Subcutaneous adipose tissue (tissue), 4 donors: Measurements from ENCODE around the gene TRIAP1. TPM values are rescaled to one million over a fixed set of nuclear protein-coding genes. Genes with fewer than 3 reads are reported as not detected.

Experiments
- total RNA-seq, 4 donors: library from RNA; depleted of rRNA; stranded (reverse); fragments of >200 nt; gene quantifications; one replicate each; pipeline ENCODE4 v1.1.0, GENCODE V29; 2016
- TF ChIP-seq, protein P1 (sequence below): fragments of 450-650 bp; IDR thresholded peaks from one replicate; pipeline ENCODE4 v1.5.1; 2016; ENCODE audit warnings: low read depth, mild to moderate bottlenecking, control low read depth, antibody characterized with exemption, moderate library complexity

TRIAP1 gene
- total RNA-seq, 4 donors from 2014 or later, result 12.6 to 31.8 (median 15.7) TPM

DNA sequence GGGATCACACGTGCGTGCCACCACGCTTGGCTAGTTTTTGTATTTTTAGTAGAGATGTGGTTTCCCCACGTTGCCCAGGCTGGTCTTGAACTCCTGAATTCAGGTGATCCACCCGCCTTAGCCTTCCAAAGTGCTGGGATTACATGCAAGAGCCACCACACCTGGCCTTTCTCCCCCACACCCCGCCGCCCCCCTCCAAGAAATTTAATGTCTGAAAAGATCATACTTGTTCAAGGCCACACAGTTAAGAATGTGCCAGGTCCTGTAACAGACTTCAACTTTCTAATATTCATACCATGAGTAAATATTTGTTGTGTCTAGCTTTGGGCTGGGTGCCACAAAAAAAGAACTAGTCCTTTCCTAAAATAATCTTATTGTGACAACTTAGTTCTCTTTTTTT lies 9.1 kb upstream of the TRIAP1 start:
- TF ChIP-seq, protein P1, sequence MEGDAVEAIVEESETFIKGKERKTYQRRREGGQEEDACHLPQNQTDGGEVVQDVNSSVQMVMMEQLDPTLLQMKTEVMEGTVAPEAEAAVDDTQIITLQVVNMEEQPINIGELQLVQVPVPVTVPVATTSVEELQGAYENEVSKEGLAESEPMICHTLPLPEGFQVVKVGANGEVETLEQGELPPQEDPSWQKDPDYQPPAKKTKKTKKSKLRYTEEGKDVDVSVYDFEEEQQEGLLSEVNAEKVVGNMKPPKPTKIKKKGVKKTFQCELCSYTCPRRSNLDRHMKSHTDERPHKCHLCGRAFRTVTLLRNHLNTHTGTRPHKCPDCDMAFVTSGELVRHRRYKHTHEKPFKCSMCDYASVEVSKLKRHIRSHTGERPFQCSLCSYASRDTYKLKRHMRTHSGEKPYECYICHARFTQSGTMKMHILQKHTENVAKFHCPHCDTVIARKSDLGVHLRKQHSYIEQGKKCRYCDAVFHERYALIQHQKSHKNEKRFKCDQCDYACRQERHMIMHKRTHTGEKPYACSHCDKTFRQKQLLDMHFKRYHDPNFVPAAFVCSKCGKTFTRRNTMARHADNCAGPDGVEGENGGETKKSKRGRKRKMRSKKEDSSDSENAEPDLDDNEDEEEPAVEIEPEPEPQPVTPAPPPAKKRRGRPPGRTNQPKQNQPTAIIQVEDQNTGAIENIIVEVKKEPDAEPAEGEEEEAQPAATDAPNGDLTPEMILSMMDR, result no peak

DNA sequence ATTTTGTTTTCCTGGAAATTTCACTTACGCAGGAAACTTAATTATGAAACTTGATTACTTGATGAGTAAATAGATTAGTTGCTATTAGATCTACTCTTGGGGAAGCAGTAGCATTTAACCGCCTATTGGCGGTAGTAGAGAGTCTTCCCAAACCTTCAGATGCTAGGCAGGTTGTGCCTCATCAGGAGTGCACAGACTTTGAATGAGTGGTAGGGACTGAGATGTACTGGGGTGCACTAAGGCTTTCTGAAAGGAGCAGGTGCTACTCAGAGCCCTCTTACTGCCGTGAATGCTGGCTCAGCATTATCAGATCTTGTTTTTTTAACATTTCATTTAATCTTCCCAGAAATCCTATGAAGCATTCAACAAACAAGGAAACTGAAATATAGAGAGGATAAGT lies 7.8 kb upstream of the TRIAP1 start:
- TF ChIP-seq, protein P1, result no peak

DNA sequence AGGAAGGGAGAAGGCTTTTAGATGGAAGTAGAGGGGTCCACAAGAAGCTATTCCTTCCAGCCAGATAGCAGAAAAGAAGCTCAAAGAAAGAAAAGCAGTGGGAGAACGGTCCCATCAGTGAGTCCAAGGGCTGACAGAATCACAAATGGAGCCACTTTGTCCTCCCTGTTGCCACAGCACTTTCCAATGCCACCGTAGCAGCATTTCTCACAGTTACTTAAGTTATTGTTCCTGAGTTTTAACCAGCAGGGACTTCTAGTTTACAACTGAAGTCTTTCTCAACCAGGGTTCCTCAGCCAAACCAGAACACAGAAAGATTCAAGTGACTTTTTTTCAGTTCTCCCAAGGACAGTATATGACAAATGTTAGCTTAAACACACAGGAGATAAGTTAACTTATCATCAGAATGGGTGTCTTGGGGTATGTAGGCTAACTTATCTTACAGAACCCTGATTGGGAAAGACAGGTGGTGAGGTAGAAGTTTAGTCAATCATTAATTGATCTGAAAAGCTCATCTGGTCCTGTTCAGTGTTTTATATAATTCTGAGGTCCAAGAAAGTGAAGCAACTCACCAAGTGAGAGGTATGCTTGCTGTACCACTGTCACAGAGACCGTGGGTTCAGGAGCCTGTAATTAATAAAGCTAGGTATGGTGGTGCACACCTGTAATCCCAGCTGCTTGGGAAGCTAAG lies 7.0 kb upstream of the TRIAP1 start:
- TF ChIP-seq, protein P1, result no peak

DNA sequence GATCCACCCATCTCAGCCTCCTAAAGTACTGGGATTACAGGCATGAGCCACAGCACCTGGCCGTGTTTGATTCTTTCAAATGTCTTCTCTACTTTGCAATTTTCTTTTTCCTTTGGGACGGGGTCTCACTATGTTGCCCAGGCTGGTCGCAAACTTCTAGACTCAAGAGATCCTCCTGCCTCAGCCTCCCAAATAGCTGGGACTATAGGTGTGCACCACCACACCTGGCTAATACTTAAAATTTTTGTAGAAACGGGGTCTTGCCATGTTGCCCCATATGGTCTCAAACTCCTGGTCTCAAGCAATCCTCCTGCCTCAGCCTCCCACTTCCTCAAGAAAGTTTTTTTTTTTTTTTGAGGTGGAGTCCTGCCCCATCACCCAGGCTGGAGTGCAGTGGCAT lies 1.8 kb upstream of the TRIAP1 start:
- TF ChIP-seq, protein P1, result no peak

DNA sequence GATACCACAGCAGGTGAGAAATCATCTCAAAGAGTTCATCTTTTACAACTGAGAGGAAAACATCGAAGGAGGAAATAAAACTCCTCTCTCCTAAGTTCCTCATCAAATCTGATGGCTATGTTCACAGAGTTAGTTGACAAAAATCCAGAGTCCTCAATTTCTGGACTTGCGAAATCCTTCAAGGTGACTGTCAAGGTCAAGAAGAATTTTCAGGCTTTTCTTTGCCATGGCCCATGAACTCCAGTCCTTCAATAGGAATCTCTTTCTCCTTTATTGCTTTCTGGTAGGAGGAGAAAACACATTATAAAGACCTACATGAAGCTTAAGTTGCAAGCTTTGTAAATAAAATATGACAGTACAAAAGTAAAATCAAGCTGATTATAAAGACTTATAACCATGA lies 1.5 kb downstream of the TRIAP1 start:
- TF ChIP-seq, protein P1, result no peak

DNA sequence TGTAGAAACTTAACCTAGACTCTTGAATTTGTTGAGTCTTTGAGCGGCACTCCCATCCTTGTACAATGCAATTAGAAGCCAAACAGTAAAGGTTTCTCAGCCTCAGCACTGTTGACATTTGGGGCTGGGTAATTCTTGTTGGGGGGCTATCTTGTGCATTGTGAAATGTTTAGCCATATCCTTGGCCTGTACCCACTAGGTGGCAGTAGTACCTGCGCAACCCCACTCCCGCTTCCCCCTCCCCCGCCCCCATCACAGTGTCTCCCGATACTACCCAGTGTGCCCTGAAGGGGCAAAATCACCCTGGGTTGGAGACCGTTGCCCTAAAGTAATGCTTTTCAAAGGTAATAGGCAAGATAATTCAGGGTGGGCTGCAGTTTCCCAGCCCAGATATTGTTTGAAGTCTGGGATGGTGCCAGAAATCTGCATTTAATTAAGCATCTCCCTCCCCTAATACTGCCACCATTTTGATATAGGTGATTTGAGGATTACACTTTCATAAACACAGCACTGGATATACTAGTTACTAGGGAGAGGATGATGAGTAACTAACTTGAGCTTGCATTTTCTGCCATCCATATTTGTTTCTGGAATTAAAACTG lies 6.4 kb downstream of the TRIAP1 start:
- TF ChIP-seq, protein P1, result no peak

DNA sequence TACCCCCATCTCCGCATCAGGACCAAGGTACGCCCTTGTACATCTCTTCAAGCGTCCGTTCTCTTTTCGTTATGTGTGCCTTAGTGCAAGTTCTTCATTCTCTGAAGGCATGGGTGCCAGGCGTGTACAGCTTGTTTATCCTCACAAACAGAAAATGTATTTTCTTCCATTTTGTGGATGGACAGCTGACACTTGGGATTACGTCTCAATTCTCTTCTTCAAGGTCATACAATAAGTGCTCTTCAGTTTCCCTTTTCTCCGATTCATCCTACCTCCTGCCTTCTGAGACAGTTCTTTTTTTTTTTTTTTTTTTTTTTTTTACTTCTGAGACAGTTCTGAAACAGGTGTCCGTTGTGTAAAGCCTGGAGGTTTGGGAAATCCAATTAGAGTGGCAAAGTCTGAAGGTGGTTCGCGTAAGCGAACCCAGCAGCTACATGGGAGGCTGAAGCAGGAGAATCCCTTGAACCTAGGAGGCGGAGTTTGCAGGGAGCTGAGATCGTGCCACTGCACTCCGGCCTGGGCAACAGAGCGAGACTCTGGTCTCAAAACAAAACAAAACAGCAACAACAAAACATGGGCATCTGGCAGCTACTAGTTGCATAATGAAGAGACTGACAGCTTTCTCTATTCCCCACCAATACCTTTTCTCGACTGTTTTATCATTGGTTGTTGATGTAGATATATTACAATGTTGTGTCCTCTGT lies 7.5 kb downstream of the TRIAP1 start:
- TF ChIP-seq, protein P1, result no peak
